NOMO-1 treated with dmso at 0.1 percent for 144 hours (cell line): ENCODE data around the gene HSPBP1.

ENCODE experiments used
- DNase-seq: peaks from one replicate; lab custom pipeline; 2025; ENCODE audit not compliant: unreplicated experiment; lab: John Stamatoyannopoulos, UW

Gene HSPBP1

GRCh38 chr19:55275851-55276719 is 3.8 kb downstream of the HSPBP1 start:
- DNase-seq = peak; percentile 47

- DNase-seq = no peak
Observed at GRCh38 chr19:55273978-55274707, 5.8 kb downstream of the HSPBP1 start.

DNA sequence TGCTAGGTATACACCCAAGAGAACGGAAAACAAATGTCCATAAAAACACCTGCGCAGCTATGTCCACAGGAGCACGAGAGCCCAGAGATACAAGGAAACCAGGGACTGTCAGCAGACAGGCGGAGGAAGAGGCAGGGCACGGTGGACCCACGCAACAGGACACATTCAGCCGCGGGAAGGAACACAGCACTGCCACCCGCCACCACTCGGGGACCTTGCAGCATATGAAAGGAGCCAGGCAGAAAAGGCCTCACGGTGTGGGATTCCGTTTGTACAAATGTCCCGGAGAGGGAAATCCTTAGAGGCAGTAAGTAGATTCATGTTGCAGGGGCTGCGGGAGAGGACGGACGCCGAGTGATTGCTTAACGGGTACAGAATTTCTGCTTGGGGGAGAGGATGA is 7.8 kb downstream of the HSPBP1 start:
- DNase-seq = no peak

DNA sequence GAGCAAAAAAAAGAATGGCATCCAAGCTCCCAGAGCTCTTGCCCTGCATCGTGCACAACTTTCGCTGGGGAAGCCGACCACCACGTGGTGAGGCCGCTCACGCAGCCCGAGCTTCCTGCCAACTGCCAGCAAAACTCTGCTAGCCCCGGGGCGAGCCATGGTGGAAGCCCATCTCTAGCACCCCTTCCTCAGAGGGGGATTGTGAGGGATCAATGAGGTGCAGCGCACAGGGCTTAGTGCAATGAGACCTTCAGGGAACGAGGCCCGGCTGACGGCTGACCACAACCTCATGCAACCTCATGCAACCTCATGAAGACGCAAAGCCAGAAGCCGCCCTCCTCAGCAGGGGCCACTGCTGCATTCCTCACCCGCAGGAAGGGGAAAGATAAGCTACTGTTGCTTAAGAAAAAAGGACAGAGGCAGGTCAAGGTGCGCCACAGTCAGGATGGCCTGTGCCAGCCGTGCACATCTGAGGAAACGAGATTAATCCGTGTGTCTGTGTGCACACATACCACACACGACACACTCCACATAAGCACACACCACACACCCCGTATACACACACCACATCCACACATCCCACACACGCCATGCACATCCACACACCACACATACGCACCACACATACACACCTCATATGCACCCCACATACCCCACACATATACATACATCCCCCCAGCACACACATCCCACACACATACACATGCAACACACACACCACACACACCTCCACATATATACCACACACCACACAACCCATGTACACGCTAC is 9.6 kb downstream of the HSPBP1 start:
- no peak for DNase-seq

- no peak for DNase-seq
Observed at GRCh38 chr19:55269299-55269698, 10.6 kb downstream of the HSPBP1 start.

DNA sequence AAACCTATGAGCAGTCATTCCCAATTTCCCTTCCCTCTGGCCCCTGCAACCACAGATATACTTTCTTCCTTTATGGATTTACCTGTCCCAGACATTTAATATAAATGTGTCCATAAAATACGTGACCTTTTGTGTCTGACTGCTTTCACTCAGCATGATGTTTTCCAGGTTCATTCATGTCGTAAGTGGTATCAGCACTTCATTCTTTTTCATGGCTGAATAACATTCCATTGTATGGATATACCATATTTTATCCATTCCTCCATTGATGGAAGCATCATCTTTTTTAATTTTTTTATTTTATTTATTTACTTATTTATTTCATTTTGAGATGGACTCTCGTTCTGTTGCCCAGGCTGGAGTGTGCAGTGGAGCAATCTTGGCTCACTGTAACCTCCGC is 13.1 kb downstream of the HSPBP1 start:
- DNase-seq = no peak

- DNase-seq = no peak
Observed at GRCh38 chr19:55266404-55266803, 13.5 kb downstream of the HSPBP1 start.

DNA sequence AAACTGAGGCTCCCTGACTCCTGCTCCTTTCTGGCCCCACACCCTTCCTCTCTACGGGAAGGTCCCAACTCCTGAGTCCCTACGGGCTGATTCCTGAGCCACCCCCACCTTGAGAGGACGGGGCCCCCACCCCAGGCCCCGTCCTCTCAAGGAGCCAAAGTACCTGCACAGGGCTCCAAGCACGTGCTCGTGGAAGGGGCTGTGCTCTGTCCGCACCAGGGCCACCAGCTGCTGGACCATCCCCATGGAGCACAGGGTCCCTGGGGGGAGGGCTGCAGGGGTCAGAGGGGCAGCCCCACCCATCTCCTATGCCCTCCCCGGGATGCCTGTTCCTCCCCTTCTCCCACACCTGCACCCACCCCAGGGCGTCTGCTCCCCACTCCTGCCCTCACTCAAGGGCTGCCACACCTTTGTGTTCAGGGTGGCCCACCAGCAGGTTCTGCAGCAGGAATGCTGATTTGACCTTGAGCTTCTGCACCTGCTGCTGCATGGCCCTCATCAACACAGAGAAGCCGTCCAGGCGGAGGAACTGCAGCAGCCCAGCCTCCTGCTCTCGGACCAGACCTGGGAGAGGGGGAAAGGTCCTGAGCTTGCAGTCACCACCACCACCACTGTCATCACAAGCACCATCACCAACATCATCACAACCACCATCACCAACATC is 14.1 kb downstream of the HSPBP1 start:
- no peak for DNase-seq

GRCh38 chr19:55265173-55265572 is 14.7 kb downstream of the HSPBP1 start:
- no peak for DNase-seq

GRCh38 chr19:55264531-55264930 is 15.4 kb downstream of the HSPBP1 start:
- no peak for DNase-seq

- no peak for DNase-seq
Observed at GRCh38 chr19:55262359-55262758, 17.6 kb downstream of the HSPBP1 start.

DNA sequence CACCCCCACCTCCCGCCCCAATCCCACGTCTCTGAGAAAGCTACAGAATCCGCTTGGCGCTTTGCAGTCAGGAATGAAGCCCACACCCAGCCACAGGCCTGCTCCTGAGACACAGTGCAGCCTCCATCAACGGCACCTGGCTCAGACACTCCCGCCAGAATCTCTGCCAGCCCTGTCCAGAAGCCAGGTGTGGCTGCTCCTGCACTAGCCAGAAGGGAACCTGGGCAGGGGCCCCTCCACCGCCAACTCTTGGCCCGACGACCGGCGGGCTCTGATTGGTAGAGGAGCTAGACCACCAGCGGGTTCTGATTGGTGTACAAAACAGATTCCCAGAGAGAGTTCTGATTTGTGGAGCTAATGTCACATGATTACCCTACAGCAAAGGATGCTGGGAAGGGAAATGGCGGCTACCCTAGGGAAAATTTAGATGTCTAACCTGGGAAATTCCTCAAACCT is 18.2 kb downstream of the HSPBP1 start:
- no peak for DNase-seq

DNA sequence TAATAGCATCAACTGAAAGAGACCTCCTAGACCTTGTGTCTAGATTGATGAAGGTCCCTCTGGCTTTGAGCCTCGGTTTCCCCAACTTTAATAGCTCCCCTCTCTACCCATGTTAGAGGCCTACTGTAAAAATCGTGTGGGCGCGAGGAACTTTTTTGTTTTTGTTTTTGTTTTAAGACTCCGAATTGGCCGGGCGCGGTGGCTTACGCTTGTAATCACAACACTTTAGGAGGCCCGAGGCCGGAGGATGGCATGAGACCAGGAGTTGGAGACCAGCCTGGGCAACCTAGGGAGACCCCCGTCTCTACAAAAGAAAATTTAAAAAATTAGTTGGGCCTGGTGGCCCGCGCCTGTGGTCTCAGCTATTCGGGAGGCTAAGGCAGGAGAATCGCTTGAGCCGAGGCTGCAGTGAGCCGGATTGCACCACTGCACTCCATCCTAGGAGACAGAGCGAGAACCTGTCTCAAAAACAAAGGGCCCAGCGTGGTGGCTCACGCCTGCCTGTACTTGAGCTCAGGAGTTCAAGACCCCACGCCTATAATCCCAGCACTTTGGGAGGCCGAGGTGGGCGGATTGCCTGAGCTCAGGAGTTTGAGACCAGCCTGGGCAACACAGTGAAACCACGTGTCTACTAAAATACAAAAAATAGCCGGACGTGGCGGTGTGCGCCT is 20.2 kb downstream of the HSPBP1 start:
- no peak for DNase-seq

DNA sequence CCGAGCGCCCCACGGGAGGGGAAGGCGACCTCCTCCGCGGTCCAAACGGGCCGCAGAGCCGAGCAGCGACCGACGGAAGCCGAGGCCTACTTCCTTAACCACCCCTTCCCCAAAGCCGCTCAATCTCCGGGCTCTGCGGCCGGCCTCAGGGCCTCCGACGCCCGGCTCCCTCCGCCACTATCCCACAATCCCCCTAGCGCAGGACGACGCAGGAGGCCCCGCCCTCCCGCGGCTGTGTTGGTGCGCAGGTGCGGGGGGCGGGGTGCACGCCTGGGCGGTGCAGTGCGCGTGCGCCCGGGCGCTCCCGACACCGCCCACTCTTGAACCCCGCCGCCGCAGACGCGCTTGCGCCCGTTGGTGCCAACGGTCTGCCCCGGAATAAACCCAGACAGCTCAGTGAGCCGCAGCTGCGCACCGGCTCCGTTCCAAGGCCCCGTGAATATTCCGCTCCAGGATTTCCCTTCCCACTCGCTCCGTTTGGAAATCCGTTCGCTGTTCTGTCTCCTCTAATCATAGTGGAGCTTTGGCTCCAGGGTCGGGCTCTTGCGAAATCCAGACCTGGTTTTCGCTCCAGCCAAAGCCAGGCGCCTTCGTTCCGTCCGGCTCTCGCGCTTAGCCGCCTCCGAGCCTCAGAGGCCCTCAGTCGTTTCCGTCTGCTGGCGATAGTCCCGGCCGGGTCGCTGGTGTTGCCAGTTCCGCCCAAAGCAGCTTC is 20.9 kb downstream of the HSPBP1 start, which contains the start of gene PPP6R1:
TSS of gene PPP6R1 (minus strand) at position 190 of the 712 bp plus-strand sequence. CDS start 11,914 bp downstream, outside the sequence.
- peak; percentile 99 for DNase-seq

DNA sequence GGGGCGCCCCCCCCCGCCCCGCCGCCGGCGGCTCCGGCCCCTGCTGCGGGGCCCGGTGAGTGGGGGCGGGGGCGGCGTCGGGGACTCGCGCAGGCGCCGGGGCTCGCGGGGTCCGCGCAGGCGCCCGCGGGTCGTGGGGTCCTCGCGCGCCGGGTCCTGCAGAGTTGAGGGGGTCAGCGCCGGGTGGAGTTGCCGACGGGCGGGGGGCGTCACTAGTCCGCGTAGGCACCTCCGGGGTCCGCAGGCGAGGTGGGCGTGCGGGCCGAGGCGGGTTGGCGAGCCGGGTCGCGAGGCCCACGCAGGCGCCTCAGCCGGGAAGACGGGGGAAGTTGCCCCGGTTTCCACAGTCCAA is 21.5 kb downstream of the HSPBP1 start:
- no peak for DNase-seq

GRCh38 chr19:55257461-55258420 is 22.2 kb downstream of the HSPBP1 start:
- no peak for DNase-seq

GRCh38 chr19:55256562-55257460 is 23.1 kb downstream of the HSPBP1 start:
- DNase-seq = no peak
